GM12875 (cell line): ENCODE data around the gene PRR7.

Experiments used
- H3K4me3 ChIP-seq: one replicate; pipeline ENCODE4 v1.5.1; 2011; ENCODE audit warnings: low read depth, low read length, control low read depth
- TF ChIP-seq, protein P1 (sequence below): IDR thresholded peaks from 2 replicates; pipeline ENCODE4 v1.5.1; 2011; ENCODE audit warnings: low read depth, mild to moderate bottlenecking, control low read depth, inconsistent platforms, low read length, moderate library complexity, borderline replicate concordance; ENCODE audit not compliant: insufficient read depth

Gene PRR7, protein sequence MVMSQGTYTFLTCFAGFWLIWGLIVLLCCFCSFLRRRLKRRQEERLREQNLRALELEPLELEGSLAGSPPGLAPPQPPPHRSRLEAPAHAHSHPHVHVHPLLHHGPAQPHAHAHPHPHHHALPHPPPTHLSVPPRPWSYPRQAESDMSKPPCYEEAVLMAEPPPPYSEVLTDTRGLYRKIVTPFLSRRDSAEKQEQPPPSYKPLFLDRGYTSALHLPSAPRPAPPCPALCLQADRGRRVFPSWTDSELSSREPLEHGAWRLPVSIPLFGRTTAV

GRCh38 chr5:177446200-177447065, at the start of gene PRR7:
PRR7 (plus strand) TSS chr5:177446814; CDS start chr5:177455068, 8,254 bp downstream.
- TF ChIP-seq, protein P1, sequence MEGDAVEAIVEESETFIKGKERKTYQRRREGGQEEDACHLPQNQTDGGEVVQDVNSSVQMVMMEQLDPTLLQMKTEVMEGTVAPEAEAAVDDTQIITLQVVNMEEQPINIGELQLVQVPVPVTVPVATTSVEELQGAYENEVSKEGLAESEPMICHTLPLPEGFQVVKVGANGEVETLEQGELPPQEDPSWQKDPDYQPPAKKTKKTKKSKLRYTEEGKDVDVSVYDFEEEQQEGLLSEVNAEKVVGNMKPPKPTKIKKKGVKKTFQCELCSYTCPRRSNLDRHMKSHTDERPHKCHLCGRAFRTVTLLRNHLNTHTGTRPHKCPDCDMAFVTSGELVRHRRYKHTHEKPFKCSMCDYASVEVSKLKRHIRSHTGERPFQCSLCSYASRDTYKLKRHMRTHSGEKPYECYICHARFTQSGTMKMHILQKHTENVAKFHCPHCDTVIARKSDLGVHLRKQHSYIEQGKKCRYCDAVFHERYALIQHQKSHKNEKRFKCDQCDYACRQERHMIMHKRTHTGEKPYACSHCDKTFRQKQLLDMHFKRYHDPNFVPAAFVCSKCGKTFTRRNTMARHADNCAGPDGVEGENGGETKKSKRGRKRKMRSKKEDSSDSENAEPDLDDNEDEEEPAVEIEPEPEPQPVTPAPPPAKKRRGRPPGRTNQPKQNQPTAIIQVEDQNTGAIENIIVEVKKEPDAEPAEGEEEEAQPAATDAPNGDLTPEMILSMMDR: no peak
- H3K4me3 ChIP-seq: peak within 1 kb of the TSS; percentile 70

- H3K4me3 ChIP-seq: no peak overlapping the region
- TF ChIP-seq, protein P1: no peak
Measured at GRCh38 chr5:177397875-177398390, 48.7 kb upstream of the PRR7 start.

DNA sequence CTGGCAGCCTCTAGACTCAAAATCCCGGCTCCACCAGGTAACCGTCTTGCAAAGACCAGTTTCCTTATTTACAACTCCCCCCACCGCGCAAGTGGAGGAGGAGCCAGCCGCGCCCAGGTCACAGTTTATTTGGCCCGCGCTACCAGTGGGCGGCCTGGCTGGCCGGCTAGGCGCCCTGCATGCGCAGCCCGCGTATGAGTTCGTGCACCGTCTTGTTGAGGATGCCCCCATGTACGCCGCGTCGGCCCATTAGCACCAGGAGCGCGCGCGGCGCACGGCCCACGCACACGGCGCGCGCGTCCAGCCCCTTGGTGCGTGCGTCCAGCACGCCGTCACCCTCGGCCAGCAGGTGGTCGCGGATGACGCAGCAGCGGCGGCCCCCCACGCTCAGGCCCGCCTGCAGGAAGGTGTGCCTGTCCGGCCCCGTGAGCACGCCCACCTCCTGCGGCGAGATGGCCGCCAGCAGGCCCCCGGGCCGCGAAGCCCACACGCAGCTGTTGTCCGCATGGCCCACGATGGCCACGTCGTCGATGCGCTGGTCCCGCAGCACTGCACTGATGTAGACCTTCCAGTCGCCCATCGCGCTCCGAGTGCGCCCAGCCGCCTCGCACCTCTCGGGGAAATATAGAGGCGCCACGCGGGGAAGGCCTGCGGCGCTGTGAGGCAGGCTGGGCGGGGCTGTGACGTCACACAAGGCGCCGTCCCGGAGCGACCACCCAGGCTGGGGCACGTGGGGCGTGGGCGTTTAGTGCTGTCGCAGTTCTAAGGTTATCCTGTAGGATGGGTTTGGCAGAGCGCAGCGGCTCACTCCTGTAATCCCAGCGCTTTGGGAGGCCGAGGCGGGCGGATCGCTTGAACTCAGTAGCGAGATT, 46.4 kb upstream of the PRR7 start, which contains the start of gene PFN3:
TSS of gene PFN3 (minus strand) at position 665 of the 872 bp plus-strand sequence. CDS start at position 580, 85 bp downstream.
- H3K4me3 ChIP-seq: no peak within 1 kb of the TSS
- TF ChIP-seq, protein P1: no peak

DNA sequence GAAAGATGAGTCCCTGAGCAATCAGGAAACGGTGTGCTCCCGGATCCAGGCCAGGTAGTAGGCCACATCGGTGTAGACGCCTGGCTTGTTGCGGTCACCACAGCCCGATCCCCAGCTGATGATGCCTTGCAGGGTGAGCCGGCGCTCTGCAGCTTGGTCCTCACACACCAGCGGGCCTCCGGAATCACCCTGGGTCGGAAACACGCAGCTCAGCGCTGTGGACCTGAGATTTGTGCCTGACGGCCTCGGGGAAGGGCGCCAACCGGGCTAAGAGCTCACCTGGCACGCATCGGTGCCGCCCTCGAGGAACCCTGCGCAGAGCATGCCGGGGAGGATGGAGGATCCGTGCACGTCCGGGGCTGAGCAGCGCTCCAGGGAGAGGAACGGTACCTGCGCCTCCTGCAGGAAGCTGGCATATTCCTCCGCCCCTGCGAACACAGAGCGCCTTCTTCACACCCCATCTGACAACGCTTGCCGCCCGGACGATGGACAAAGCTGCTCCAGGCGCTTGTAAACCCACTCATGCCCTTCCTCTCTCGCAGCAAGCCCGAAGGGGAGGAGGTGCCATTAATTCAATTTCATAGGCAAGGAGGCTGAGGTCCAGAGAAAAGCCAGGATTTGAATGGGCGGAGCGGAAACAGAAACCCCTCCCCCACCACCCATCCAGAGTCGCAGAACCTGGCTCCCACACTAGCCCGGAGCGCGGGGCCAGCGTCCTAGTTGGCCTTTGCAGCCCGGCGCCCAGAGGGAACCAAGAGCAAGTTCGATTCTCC, 44.2 kb upstream of the PRR7 start:
- H3K4me3 ChIP-seq: peak overlapping the region; percentile 70

GRCh38 chr5:177403102-177403791, 43.4 kb upstream of the PRR7 start:
- TF ChIP-seq, protein P1: peak; percentile 26; the same call in 1 of the 2 replicates
- peak overlapping the region; percentile 70 for H3K4me3 ChIP-seq

More for the DNA sequence above, 44.2 kb upstream of the PRR7 start:
- TF ChIP-seq, protein P1: peak; percentile 53
